ENCODE data around the gene HIPK4. TPM values are rescaled to one million over a fixed set of nuclear protein-coding genes. Genes with fewer than 3 reads are reported as not detected.

The HIPK4 gene
- total RNA-seq, 1 experiment from 2014 or later, result 0.15 TPM

DNA sequence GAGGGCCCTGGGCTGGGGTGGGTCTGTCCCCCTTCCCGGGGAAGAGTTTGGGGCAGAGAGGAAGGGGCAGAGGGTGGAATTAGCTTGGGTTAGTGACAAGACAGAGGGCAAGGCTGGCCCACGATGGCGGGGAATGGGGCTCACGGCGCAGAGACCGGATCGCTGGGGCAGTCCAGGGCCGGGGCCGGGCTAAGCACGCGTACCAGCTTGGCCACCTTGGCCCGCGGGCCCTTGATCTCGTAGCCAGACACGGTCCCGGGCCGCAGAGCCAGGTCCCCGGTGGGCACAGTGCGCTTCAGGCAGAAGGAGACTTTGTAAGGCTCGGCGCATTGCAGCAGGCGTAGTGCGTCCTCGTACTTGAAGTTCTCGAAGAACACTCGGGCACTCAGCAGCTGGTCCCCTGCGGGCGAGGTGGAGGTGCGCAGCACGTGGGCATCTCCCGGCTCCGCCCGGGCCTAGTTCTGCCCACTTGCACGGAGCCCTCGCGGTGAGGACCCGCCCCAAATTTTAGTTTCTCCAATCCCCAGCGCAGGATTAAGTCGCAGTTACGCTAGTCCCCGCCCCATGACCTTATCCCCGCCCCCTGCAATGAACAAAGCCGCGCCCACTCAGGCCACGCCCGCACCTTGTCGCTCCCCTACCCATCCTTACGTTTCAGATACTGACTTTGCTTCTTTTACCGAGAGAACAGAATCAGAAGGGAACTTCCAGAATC, 8.6 kb upstream of the HIPK4 start:
- intact Hi-C loops (cut with micrococcal nuclease; ENCODE audit: unreplicated experiment), result no loop called here
- no TSS peak for BruUV-seq (replicated peaks)
- CTCF ChIA-PET, result no interaction called here
- POLR2A ChIA-PET (ENCODE audit: low non-redundant PET), result no interaction called here
- TF ChIP-seq, protein P1, sequence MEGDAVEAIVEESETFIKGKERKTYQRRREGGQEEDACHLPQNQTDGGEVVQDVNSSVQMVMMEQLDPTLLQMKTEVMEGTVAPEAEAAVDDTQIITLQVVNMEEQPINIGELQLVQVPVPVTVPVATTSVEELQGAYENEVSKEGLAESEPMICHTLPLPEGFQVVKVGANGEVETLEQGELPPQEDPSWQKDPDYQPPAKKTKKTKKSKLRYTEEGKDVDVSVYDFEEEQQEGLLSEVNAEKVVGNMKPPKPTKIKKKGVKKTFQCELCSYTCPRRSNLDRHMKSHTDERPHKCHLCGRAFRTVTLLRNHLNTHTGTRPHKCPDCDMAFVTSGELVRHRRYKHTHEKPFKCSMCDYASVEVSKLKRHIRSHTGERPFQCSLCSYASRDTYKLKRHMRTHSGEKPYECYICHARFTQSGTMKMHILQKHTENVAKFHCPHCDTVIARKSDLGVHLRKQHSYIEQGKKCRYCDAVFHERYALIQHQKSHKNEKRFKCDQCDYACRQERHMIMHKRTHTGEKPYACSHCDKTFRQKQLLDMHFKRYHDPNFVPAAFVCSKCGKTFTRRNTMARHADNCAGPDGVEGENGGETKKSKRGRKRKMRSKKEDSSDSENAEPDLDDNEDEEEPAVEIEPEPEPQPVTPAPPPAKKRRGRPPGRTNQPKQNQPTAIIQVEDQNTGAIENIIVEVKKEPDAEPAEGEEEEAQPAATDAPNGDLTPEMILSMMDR (conservative IDR thresholded peaks at IDR 0.05; ENCODE audit: low read depth, low read length), result no peak
- TF ChIP-seq EZH2 (IDR thresholded peaks at IDR 0.05; ENCODE audit: borderline replicate concordance, low read depth, low read length, poor library complexity, severe bottlenecking), result no peak
- Histone ChIP-seq H3K27ac (ENCODE audit: low read depth, low read length, poor library complexity, severe bottlenecking) (no peak overlapping the region), H3K4me3 (ENCODE audit: low read depth, low read length, poor library complexity, severe bottlenecking) (no peak overlapping the region), H3K36me3 (ENCODE audit: insufficient read depth, low read length, poor library complexity, severe bottlenecking) (no peaks in the 10 kb centered on the region), H3K9me3 (ENCODE audit: low read depth, low read length, poor library complexity, severe bottlenecking) (no peaks in the 10 kb centered on the region), H3K27me3 (replicated peaks; ENCODE audit: insufficient read depth, low read depth, low read length, poor library complexity) (no peaks in the 10 kb centered on the region), H3K4me1 (ENCODE audit: insufficient read depth, low read length, poor library complexity, severe bottlenecking) (no peaks in the 10 kb centered on the region)
- DNase-seq (ENCODE audit: low spot score), result no peak

DNA sequence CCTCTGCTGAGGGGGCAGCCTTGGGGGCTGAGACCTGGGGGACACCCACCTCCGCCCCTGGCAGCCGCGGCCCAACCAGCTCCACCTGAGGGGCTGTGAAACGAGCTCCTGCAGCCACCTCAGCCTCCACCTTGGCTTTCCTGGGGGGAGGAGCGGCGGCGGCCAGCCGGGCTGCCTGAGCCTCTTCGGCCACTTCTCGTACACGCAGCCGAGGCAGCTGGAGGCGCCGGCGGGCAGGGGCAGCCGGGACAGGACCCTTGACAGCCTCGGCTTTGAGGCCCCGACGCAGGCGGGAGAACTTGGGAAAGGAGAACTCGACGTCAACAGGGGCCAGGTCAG, 7.6 kb upstream of the HIPK4 start:
- POLR2A ChIA-PET (ENCODE audit: low non-redundant PET), result no interaction called here
- no TSS peak for BruUV-seq (replicated peaks)
- Histone ChIP-seq H3K4me1 (ENCODE audit: insufficient read depth, low read length, poor library complexity, severe bottlenecking) (no peaks in the 10 kb centered on the region), H3K4me3 (ENCODE audit: low read depth, low read length, poor library complexity, severe bottlenecking) (no peak overlapping the region), H3K27ac (ENCODE audit: low read depth, low read length, poor library complexity, severe bottlenecking) (no peak overlapping the region), H3K36me3 (ENCODE audit: insufficient read depth, low read length, poor library complexity, severe bottlenecking) (no peaks in the 10 kb centered on the region), H3K9me3 (ENCODE audit: low read depth, low read length, poor library complexity, severe bottlenecking) (no peaks in the 10 kb centered on the region), H3K27me3 (replicated peaks; ENCODE audit: insufficient read depth, low read depth, low read length, poor library complexity) (no peaks in the 10 kb centered on the region)
- CTCF ChIA-PET, result no interaction called here
- intact Hi-C loops (cut with micrococcal nuclease; ENCODE audit: unreplicated experiment), result no loop called here
- TF ChIP-seq, protein P1 (conservative IDR thresholded peaks at IDR 0.05; ENCODE audit: low read depth, low read length), result no peak
- TF ChIP-seq EZH2 (IDR thresholded peaks at IDR 0.05; ENCODE audit: borderline replicate concordance, low read depth, low read length, poor library complexity, severe bottlenecking), result no peak
- DNase-seq (ENCODE audit: low spot score), result no peak

GRCh38 chr19:40396886-40397567, 7.0 kb upstream of the HIPK4 start:
- no peaks in the 10 kb centered on the region for H3K4me1 ChIP-seq (ENCODE audit: insufficient read depth, low read length, poor library complexity, severe bottlenecking)
- BruUV-seq (replicated peaks), result no TSS peak
- no peaks in the 10 kb centered on the region for H3K9me3 ChIP-seq (ENCODE audit: low read depth, low read length, poor library complexity, severe bottlenecking)
- intact Hi-C loops (cut with micrococcal nuclease; ENCODE audit: unreplicated experiment), result no loop called here
- CTCF ChIA-PET, result no interaction called here
- POLR2A ChIA-PET (ENCODE audit: low non-redundant PET), result no interaction called here
- H3K36me3 ChIP-seq (ENCODE audit: insufficient read depth, low read length, poor library complexity, severe bottlenecking), result no peaks in the 10 kb centered on the region
- DNase-seq (ENCODE audit: low spot score), result no peak
- H3K27me3 ChIP-seq (replicated peaks; ENCODE audit: insufficient read depth, low read depth, low read length, poor library complexity), result no peaks in the 10 kb centered on the region
- H3K27ac ChIP-seq (ENCODE audit: low read depth, low read length, poor library complexity, severe bottlenecking), result no peak overlapping the region
- TF ChIP-seq EZH2 (IDR thresholded peaks at IDR 0.05; ENCODE audit: borderline replicate concordance, low read depth, low read length, poor library complexity, severe bottlenecking), result no peak
- TF ChIP-seq, protein P1 (conservative IDR thresholded peaks at IDR 0.05; ENCODE audit: low read depth, low read length), result no peak
- no peak overlapping the region for H3K4me3 ChIP-seq (ENCODE audit: low read depth, low read length, poor library complexity, severe bottlenecking)
